HG03432 (cell line): ENCODE data around the gene KCNC2.
A peak's percentile ranks its signal among the peaks of the same experiment; 100 is the strongest.

Source experiments
- ATAC-seq: cut with Tn5 transposase; IDR thresholded peaks from one replicate; pipeline ENCODE4 v1.9.1; 2021; ENCODE audit warnings: mild to moderate bottlenecking, moderate library complexity; ENCODE audit not compliant: unreplicated experiment

The KCNC2 gene

DNA sequence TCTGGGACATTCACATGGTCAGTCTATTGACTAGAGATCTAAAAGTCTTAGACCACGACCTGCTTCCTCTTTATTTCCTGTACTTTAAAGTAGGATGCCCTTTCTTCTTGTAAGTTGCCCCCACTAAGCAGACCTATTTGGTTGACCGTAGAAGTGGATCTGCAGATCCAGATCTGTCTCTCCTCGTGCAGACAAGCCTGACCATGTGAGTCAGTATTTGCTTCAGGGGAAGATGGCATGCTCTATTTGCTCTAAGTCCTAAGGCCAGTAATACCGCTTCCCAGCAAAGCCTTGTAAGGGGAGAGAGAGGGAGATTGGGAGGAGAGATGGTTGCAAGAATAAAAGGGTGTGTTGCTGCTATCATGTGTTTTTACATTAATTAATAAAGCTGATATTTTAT is 46.8 kb downstream of the KCNC2 start:
- no peak for ATAC-seq

DNA sequence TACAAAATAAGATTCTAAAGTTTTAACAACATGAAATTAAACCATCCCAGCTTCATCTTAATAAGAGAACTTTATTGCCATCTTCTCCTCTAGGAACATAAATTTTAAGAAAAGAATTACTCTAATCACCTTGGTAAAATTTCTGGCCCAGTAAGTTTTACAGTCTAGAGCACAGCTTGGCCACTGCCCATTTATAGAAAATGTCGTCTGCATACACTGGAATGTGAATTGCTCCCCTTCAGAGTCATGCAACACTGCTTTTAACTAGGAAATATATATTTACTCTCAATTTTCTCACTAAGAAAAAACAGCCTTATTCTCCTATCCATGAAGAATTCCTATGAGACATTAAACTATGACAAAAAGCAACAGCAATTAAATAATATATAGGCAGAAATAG is 48.2 kb downstream of the KCNC2 start:
- no peak for ATAC-seq

DNA sequence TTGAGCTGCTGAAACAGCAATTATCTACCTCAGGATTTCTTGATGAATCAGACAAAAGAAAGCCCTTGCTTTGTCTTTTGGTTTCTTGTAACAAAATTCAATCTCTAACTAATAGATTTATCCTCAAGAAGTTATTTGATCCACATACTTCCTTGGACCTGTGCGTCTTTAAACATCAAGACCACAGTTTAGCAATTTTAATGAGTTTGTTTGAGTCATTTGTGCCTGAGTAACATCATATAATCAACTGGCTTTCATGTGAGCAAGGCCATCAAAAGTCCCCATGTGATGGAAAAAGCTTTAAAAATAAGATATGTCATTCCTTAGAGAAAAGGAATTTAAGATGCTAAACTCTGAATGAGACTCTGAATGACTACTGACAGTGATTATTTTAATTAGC is 52.3 kb downstream of the KCNC2 start:
- no peak for ATAC-seq

DNA sequence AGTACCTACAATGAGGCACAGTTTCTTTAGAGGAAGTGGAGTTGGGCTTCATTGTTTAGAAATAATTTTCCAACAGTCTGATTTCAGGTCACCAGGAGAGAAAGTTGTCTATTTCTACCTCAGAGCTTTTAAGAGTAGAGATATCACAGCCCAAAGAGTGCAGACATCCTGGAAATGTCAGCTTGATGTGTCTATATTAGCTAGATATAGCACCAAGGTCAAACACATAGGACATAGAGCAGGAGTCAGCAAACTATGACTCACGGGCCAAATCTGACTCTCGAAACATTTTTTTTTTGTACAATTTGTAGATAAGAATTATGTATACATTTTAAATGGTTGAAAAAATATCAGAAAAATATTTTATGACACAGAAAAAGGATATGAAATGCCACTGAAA is 53.7 kb downstream of the KCNC2 start:
- no peak for ATAC-seq

DNA sequence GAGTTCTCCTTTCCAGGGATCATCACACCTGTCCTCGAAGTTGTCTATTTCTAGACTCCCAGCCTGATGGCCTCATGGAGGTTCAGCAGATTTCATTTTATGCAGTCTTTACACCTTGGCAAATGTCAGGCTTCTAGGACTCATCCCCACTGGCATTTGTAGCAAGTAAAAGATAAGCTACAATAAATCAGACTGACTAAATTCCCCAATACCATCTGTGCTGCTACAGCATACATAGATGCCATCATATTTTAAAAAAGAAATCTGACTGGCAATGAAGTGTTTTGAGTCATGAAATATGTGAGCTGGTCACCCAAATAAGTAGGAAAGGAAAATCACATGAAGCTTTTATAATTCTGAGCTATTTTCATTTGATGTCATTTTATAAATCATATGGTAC is 55.3 kb downstream of the KCNC2 start:
- ATAC-seq, result no peak

DNA sequence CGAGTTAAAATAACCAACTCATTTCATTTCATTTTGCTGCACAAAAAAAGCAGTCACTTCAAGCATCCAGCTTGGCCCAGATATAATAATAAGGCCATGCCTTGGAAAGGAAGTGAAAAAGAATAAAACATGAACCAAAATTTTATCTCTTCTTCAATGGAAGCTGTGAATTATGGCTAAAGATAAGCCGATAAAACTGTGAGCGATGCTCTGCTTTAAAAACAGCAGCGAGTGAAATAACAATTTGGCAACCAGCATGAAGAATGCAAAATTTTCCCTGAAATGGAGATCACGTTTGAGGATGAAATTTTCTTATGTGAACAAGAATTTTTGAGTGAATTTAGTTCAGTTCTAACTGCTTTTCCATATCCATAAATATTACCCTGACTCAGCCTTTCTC is 70.4 kb downstream of the KCNC2 start:
- no peak for ATAC-seq

DNA sequence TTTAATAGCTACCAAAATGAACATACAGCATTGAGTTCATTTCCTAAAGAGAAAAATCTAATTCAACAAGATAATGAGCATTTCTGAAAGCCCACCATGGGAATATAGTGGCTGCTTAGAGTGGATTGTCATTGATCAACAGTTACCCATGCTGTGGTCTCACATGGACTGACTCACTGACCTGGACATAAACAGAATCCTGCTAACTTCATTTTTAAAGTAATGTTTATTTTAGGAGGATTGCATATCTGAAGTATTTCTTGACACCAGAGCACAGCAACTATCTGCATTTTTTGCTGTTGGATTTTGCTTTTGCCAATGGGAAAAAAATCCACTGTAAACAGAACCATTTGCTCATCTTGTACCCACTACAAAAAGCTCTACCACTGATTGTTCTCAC is 71.7 kb downstream of the KCNC2 start:
- ATAC-seq, result no peak

DNA sequence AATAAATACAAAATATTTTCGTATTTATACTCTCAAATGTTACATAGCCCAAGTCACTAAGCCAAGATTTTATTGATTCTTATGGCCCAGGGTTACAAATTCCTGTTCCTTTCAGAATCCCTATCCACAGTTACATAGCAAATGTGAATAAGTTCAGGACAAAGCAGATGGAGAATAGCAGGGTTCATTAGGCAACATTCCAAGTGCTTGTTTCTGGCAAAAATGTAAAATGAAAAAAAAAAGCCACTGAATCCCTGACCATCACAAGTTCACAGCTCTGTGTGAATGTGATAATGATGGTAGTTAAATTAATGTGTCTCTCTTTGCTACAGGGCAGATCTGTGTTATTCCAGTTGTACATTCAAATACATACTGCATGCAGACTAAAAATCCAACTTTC is 74.6 kb downstream of the KCNC2 start:
- ATAC-seq, result no peak

DNA sequence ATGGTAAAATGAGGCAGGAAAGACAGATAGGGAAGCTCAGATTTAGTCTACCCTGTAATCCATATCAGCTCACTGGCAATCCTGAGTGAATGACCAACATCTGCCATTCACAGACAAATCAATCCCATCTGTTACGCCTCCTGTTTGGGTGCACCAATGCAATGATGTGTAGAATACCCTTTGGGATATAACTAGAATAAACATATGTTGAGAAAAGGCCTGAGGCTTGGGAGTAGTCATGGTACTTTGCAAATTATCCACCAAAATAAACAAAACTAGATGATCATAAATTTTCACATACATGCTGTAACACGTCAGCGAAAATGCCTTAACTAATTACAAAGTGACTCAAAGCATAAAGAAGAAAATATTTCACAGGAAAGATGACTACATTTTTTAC is 78.8 kb downstream of the KCNC2 start:
- ATAC-seq, result no peak

DNA sequence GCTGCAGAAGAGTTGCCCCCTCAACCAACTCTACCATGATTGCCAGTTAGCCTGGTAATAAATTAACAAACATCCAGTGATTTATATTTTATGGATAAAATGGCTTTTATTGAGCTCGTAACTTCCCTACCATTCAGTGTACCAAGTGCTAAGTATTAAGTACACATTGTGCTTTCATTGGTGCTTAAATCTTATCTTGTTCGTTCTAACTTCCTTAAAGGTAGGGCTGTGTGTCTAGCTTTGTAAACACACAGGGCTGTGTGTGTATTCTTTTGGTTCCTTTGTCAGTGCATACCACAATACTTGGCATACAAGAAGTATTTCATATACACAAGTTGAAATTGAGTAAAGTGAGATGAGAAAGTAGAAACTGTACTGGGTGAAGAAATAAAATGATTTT is 80.4 kb downstream of the KCNC2 start:
- no peak for ATAC-seq

DNA sequence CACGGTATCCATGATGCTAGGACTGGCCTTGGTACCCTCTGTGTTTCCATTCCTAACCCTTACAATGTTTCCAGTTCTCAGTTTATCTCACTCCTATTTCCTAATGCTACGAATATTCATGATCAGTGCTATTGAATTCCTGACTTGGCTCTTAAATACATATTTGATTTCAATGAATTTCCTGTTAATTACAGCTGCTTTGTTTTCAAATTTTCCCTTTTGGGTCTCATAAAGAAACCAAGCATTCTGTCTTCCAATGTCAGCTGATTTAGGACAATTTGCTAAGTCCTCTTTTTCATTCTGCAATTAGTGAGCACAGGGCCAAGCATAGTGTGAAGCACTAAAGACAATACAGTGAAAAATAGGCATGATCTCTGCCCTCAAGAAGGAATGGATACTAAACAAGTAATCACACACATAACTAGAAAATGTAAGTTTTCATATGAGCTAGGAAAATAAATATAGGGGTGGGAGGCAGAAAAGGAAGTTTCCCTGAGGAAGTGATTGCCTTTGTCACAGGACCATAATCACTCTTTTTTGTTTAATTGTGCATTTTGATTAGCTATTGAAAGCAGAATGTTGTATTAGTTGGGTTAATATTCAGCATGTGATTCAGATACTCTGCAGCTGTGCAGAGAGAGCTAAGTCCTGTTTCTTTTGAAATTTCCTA is 88.5 kb downstream of the KCNC2 start:
- ATAC-seq, result no peak

DNA sequence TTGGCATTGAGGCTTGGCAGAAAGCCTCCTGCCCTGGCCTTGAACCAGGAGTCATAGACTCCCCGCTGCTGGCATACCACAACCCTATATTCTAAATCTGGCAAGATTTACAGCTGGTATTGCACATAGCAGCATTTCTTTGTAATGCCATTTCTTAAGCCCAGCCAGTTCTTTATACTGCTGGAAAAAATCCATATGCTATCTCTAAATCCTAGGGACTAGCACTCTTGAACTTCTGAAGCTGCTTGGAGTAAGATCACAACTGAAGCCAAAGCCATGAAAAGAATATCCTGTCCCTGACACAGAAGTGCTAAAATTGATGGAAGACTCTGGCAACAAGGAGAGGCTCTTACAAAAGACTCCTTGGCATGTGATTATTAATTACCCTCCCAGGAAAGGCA is 89.3 kb downstream of the KCNC2 start:
- ATAC-seq, result no peak

DNA sequence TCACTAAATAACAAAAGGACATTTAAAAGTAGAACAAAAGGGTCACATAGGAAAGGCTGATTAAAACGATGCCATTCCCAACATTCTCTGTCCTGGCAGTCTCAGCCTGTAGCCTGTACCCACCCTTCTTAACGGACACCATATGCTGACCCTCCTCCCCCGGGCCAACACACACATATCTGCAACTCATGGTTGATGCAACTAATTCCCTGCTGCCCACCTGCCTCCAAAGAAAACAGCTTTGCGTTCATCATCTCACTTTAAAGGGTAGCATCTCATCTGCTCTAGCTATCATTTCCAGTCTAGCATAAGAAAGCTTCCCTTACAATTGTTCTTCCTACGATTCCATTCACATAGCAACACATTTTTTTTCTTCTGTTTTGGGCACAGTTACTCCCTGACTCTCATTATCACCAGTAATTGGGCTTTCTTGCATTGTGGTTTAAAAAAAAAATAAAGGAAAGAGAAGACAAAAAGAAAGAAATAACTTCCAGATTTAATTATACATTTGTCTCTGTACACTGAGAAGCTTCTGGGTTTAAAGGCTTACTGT is 92.9 kb downstream of the KCNC2 start:
- no peak for ATAC-seq

DNA sequence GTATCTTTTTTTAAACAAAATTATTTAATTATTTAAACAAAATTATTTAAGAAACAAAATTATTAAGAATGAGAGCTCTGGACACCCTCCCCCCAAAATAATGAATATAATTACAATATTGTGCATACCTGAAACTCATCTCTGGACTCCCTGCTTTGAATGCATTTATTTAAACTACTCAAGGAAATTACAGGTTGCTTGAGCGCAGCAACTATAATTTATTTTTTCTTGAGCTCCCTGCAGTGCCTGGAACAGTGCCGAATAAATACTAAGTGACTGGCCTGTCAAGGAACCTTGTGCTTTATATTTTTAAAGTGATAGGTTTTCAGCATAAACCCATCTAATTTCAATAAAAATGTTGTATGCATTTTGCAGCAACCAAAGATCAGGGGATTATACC is 93.9 kb downstream of the KCNC2 start:
- no peak for ATAC-seq

DNA sequence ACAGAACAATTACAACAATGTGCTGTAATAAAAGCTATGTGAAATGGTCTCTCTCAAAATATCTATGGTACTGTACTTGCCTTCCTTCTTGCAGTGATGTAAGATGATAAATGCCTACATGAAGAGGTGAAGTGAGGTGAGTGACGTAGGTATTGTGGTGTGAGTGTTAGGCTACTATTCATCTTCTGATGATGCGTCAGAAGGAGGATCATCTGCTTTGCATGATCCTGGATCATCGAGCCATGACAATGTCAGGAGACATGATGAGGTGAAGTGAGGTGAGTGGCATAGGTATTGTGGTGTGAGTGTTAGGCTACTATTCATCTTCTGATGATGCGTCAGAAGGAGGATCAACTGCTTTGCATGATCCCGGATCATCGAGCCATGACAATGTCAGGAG is 105.8 kb downstream of the KCNC2 start:
- no peak for ATAC-seq

DNA sequence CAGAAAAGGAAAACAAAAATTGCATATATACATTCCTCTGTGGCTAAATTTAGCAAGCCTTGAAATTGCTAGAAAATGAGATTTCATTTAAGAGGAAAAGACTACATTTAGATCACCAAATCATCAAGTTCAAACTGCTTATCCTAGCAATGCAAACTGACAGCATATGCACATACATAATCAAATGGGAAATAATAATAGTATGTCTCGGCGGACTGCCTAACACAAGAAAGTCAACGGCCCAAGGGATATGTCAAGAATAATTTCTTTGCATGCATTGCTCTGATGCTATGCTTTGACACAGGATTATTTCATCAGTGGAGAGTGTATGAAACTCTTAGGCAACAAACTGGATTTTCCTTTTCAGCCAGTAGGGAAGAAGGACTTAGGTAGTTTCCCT is 107.9 kb downstream of the KCNC2 start:
- ATAC-seq, result no peak

DNA sequence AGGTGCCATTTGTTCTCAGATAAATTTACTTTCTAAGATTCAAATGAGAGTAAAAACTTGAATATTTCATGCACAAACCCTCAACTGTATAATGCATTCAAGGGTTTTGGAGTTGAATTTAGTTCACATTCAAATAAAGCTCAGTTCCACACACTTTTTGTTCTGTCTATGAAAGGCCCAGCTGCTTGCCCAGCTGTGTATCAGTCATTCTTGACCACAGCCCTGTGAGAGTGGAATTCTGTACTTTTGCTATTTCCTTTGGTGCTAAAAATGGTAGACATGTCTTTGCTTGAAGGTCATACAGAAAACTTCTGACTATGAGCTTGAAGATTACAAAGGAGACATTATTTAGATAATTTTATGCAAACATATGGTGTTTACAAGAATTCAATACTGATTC is 110.4 kb downstream of the KCNC2 start:
- ATAC-seq, result no peak

DNA sequence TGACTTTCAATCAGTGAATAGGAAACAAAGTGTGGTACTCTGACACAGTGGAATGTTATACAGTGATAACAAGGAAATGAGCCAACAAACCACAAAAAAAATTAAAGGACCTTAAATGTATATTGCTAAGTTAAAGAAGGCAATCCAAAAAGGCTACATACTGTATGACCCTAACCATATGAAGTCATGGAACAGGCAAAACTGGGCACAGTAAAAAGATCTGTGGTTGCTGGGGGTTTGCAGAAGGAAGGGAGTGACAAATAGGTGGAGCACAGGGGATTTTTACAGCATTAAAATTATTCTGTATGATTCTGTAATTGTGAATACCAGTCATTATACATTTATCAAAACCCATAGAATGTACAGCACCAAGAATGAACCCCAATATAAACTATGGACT is 112.6 kb downstream of the KCNC2 start:
- ATAC-seq, result no peak

DNA sequence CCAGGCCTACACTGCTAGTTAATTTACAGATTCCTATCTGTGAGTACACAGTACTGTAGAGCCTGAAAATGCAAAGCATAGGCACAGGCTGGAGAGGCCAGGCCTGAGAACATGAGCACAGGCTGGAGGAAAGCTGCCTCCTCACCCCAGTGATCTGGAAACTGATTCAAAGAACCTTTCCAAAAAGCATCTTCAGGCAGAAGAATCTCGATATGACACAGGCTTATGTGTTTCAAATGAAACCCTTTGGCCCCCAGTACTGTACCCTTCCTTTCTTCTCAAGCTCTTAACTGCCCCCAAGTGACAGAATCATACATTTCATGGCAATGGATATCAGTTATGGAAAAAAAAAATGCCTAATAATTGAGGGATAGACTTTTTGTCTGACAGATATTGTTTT is 122.0 kb downstream of the KCNC2 start:
- peak; percentile 63 for ATAC-seq

DNA sequence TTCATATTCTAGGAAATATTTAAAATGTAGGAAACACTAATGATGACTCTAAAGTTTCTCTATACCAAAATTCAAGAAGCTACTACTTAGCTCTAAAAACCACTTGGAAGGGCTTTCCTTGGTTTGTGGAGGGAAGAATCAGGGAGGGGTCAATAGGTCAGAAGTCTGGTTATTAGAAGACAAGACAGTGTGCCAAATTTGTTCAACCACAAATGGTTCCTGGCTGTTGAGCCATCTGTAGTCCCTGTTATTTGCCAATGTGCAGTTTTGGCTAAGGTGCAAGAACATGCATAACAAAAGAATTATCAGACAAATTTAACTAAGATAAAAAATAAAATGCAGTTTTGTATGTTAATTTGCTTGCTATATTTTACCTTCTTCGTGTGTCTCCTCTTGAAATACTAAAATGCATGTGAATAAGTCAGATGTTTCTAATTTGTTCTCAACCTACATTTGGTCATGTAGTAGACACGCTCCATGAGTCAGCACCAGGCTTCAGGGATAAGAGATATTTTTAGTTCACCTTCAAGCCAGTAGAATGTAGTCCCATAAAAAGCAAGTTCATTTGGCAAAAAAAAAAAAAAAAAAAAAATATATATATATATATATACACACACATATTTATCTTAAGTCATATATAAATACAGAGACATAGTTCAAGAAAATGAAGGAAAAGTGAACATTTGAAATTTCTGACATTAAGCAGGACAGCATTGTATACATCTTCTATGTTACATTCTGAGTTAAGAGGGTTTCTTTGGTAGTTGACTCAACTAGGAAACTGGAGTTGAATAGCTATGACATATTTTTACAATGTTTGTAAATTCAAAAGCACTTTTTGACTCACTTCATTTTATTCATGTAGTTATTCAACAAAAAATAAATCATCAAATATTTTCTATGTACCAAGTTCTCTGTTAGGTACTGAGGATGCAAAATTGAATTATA is 123.3 kb downstream of the KCNC2 start:
- ATAC-seq, result no peak

DNA sequence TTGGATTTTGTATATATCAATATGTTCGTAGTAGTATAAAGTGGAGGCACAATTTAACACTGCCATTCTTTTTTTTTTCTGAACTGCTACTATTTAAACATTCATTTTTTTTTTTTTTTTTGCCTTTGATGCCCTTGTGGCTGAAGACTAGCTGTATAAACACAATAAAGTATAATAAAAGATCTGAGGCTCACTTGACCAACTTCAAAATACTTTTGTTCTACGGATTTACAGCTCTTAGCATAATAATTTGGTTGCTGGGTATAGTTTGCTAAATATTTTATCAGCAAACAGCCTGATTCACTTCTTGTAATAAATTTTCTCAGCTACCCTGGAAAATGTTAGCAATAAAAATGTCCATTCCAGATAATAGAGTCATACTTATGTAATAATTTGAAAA is 128.3 kb downstream of the KCNC2 start:
- ATAC-seq, result no peak

DNA sequence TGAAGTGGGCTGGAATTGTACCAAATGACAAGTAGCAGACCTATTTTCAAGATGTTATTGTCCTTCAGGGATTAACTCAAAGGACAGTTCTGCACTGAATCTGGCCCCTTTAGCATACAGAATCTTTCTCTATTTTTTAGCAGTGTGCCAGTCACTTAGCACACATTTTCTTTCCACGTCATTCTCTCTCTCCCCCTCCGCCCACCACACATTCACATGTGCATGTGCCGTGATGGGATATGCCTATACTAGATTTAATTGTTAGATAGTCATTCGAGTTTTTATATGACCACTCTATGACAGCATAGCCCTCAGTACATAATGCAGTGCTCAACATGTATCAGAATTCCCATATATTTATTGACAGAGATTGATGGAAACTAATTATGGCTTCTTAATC is 129.1 kb downstream of the KCNC2 start:
- ATAC-seq, result no peak
